Thoracic aorta (tissue), 2 donors: ENCODE measurements around the gene RLN3. TPM values are rescaled to one million over a fixed set of nuclear protein-coding genes. Genes with fewer than 3 reads are reported as not detected.

Source experiments
- ATAC-seq: fragments of 150-250 bp; one replicate; pipeline ENCODE4 v1.8.0; 2017; ENCODE audit warnings: low read depth; ENCODE audit not compliant: insufficient number of reproducible peaks, low FRiP score
- DNase-seq: peaks from one replicate; pipeline ENCODE4 v3.0.0-alpha.2; 2020; ENCODE audit warnings: low spot score
- H3K27ac ChIP-seq, 2 donors: fragments of 200-600 bp; sonication (generic); 1 replicate in 1 of 2; 2 replicates in 1 of 2; pipeline ENCODE4 v1.5.1; 2016; ENCODE audit warnings: mild to moderate bottlenecking in 2 of 2, moderate library complexity in 2 of 2
- H3K27me3 ChIP-seq: fragments of 200-600 bp; sonication (generic); replicated peaks from 2 replicates; pipeline ENCODE4 v1.6.0; 2016; ENCODE audit warnings: mild to moderate bottlenecking; ENCODE audit not compliant: insufficient read depth
- H3K36me3 ChIP-seq: fragments of 200-600 bp; sonication (generic); one replicate; pipeline ENCODE4 v1.5.1; 2016
- H3K4me1 ChIP-seq, 2 donors: fragments of 200-600 bp; sonication (generic); 1 replicate in 1 of 2; 2 replicates in 1 of 2; pipeline versions ENCODE4 v1.5.1 to v1.6.0; 2016; ENCODE audit warnings: low read depth in 2 of 2, mild to moderate bottlenecking in 1 of 2; ENCODE audit not compliant: control insufficient read depth in 1 of 2
- H3K4me3 ChIP-seq: fragments of 200-600 bp; sonication (generic); 2 replicates; pipeline ENCODE4 v1.5.1; 2016; ENCODE audit warnings: mild to moderate bottlenecking
- H3K9me3 ChIP-seq: fragments of 200-600 bp; sonication (generic); 2 replicates; pipeline ENCODE4 v1.5.1; 2016
- CTCF ChIP-seq: fragments of 200-600 bp; sonication (generic); IDR thresholded peaks from one replicate; pipeline ENCODE4 v1.5.1; 2019; ENCODE audit warnings: antibody characterized with exemption
- total RNA-seq, 2 donors: library from RNA; depleted of rRNA; stranded (reverse); fragments of >200 nt; gene quantifications; one replicate each; pipeline versions ENCODE4 v1.1.0 to v1.2.3, GENCODE V29; 2016

RLN3 gene
- total RNA-seq, 2 donors from 2014 or later = not detected

DNA sequence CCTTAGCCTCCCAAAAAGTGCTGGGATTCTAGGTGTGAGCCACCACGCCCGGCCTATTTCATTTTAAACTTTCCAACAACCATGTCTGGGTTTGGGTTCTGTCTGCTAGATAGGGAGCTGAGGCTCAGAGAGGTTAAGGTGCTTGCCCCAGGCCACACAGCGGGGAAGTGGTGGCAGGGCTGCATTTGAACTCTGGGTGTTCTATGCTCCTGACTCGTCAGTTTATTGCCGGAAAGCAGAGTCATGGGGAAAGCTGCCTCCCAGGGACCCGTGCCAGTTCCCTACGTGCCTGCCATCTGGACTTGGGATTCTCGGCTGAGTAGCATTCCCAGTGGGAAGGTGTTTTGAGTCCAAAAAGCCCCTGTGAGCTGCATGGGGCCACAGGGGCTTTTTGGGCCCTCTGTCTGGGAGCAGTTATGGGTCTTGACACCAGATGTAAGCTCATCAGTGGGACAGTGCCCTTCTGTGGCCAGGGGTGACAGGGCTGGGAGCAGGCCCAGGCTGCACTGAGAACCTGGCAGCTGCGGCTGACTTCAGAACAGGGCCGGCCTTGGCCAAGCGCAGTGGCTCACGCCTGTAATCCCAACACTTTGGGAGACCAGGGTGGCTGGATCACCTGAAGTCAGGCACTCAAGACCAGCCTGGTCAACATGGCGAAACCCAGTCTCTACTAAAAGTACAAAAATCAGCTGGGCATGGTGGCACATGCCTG is 32.8 kb upstream of the RLN3 start:
- TF ChIP-seq CTCF = no peak
- ATAC-seq (peak; percentile 27), DNase-seq (no peak)
- Histone ChIP-seq H3K27me3 (no peaks in the 10 kb centered on the region), H3K36me3 (peaks cover 10% of the 10 kb centered on the region), H3K9me3 (no peaks in the 10 kb centered on the region), H3K4me3 (no peak overlapping the region), H3K27ac (peak overlapping the region in 1 of 2 donors; percentile 48), H3K4me1 (peaks cover 0 to 6% of the 10 kb centered on the region in 2 donors)

DNA sequence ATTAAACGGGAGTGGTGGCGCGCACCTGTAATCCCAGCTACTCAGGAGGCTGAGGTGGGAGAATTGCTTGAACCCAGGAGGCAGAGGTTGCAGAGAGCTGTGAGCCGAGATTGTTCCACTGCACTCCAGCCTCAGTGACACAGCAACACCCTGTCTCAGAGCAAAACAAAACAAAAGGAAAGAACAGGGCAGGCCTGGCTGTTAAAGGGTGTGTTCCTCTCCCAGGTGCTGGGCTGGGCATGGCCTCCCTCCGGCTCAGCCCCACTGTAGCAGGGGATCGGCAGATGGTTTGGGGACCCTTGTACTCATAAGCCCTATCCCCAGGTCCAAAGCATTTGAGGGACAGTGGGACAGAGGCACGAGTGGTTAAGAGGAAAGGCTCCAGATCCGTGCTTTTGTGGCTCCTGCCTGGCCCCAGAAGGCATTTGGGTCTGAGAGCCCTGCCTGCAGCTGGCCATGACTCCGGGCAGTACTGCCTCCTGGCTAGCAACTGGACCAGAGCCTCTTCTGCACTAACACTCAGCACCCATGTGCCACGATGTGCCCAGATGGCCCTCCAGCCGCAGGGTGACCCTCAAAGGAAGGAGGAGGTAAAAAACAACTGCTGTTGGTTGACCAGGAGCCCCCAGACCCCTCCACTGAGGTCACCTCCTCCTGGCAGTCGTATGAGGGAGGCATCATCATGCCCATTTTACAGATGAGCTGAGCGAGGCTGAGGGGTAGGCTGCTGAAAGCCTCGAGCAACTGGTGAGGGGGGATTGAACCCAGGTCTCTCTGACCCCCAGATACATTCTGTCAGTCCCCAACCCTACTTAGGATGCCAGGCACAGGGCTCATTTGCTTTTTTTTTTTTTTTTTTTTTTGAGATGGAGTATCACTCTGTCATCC is 31.8 kb upstream of the RLN3 start:
- Histone ChIP-seq H3K4me1 (peaks cover 0 to 6% of the 10 kb centered on the region in 2 donors), H3K9me3 (no peaks in the 10 kb centered on the region), H3K27me3 (no peaks in the 10 kb centered on the region), H3K4me3 (no peak overlapping the region), H3K27ac (no peak overlapping the region), H3K36me3 (peaks cover 10% of the 10 kb centered on the region)
- TF ChIP-seq CTCF = no peak
- ATAC-seq (no peak), DNase-seq (no peak)

- no peak overlapping the region for H3K4me3 ChIP-seq
- ATAC-seq = no peak
Measured at GRCh38 chr19:13996928-13997630, 30.9 kb upstream of the RLN3 start.

DNA sequence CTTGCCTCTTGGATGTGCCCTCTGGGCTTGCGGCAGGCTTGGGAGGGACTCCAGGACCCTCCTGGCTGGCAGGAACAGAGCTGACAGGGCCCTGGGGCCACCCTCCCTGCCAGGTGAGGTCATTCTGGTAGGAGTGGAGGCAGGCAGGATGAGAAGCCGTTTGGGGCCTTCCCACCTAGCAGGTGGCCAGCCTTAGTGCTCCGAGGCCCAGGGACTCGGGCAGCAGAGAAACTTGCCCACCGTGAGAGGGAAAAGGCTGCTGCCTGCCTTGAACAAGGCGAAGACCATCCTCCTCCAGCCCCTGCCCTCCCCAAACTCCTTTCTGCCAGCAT is 30.4 kb upstream of the RLN3 start:
- ATAC-seq (no peak), DNase-seq (no peak)
- H3K27ac ChIP-seq = no peak overlapping the region
- H3K4me1 ChIP-seq = peaks cover 3 to 12% of the 10 kb centered on the region in 2 donors
- no peak for TF ChIP-seq CTCF
- H3K27me3 ChIP-seq = no peaks in the 10 kb centered on the region
- no peaks in the 10 kb centered on the region for H3K9me3 ChIP-seq
- no peak overlapping the region for H3K4me3 ChIP-seq
- H3K36me3 ChIP-seq = peaks cover 3% of the 10 kb centered on the region

More at GRCh38 chr19:13996928-13997630, 30.9 kb upstream of the RLN3 start:
- no peaks in the 10 kb centered on the region for H3K27me3 ChIP-seq
- TF ChIP-seq CTCF = no peak
- H3K4me1 ChIP-seq = peaks cover 0 to 7% of the 10 kb centered on the region in 2 donors
- H3K36me3 ChIP-seq = peaks cover 8% of the 10 kb centered on the region
- DNase-seq = no peak
- H3K27ac ChIP-seq = no peak overlapping the region
- H3K9me3 ChIP-seq = no peaks in the 10 kb centered on the region

- Histone ChIP-seq H3K9me3 (no peaks in the 10 kb centered on the region), H3K4me3 (no peak overlapping the region), H3K4me1 (peaks cover 11 to 20% of the 10 kb centered on the region in 2 donors), H3K27me3 (no peaks in the 10 kb centered on the region), H3K36me3 (no peaks in the 10 kb centered on the region), H3K27ac (no peak overlapping the region)
- DNase-seq (no peak), ATAC-seq (no peak)
- TF ChIP-seq CTCF = no peak
Measured at GRCh38 chr19:13998426-13998825, 29.5 kb upstream of the RLN3 start.
